GM04503 (cell line): Measurements from ENCODE around the gene IQSEC3.

Experiments
- DNase-seq: peaks from one replicate; pipeline ENCODE4 v3.0.0-alpha.2; 2012; ENCODE audit warnings: low read depth

IQSEC3 gene

GRCh38 chr12:163406-163986 lies 96.9 kb downstream of the IQSEC3 start:
- DNase-seq: no peak

- DNase-seq: no peak
These were observed 97.6 kb downstream of the IQSEC3 start for GRCh38 chr12:164207-164606.

GRCh38 chr12:165862-166368 lies 99.3 kb downstream of the IQSEC3 start:
- DNase-seq: no peak

DNA sequence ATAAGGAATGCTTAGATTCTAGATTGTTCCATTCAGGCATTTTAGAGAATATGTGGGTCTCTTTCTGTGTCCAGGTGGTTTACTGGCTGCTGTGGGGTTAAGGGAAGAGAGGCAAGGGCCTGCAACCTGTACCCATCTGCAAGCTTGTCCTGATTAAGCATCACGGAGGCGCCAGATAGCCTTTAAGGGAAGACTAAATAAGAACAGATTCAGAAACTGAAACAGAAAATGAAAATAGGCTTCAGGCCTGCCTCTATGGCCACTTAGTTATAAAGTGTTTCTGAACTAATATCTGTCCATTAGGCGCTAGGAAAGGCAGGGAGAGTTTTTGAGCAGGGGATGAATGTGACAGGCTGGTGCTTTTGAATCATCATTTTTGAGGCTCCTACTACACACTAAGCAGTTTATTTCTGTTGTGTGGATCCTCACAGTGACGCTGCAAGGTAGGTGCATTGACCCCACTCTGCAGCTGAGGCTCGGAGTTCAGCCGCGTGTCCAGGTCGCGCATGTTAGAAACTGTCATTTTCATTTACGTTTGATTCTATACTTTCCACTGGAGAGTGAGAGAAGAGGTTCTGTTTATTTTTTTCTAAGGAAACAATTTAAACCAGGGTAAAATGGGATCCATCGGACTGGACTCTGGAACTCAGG lies 100.0 kb downstream of the IQSEC3 start:
- DNase-seq: no peak

GRCh38 chr12:167959-168600 lies 101.5 kb downstream of the IQSEC3 start:
- no peak for DNase-seq

- DNase-seq: no peak
These were observed 102.4 kb downstream of the IQSEC3 start for GRCh38 chr12:168763-169525.

GRCh38 chr12:169528-170370 lies 103.2 kb downstream of the IQSEC3 start:
- no peak for DNase-seq

DNA sequence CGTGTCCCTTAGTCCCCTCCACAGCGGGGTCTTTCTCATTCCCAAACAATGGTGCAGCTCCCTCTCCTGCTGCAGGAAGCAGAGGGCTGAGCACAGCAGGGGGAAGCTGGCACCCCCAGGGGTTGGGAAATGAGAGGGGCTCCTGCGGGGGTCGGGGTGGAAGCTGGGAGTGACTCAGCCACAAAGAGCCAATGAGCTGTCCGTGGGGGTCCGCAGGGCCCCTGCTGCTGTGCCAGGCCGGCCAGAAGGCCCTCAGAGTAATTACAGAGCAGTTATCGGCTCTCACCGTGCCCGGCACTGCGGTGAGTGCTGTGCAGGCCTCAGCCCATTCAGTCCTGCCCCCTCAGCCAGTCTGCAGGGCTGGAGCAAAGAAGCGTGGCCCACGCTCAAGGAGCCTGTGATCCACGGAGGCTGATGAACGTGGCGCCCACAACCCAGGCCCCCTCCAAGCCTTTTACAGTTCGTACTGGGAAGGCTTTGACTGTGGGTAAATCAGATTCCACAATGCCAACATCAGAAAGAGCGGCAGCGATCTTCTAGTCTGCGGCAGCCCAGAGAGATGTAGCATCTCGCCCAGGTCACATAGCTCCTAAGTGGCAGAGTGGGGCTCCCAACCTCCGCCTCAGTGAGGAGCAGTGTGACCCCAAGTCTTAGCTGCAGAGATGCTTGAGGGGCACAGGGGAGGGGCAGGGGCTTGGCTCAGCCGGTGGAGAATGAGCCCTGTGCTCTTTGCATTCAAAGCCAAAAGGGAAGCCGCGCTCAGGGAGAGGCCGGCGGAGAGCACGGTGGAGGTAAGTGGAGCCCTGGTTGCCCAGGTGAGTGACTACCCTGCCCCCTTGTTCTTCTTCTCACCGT lies 104.0 kb downstream of the IQSEC3 start:
- DNase-seq: no peak

DNA sequence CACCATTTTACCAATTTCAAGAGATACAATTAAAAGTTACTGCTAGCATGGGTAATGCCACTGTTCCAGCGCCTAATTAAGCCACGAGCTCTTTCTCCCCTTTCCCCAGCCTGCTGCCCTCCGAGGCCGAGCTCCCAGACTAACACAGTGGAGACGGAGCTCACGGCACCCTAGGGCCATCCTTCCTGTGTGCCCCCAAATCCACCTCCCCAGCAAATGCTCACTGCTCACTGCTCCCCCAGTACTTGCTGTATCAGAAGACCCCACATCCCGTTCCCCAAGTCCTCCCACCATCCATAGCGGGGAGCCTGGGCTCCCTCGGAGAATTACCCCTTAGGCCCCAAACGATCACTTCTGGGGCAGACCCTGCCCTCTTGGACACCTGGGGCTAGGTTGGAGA lies 104.7 kb downstream of the IQSEC3 start:
- DNase-seq: no peak

DNA sequence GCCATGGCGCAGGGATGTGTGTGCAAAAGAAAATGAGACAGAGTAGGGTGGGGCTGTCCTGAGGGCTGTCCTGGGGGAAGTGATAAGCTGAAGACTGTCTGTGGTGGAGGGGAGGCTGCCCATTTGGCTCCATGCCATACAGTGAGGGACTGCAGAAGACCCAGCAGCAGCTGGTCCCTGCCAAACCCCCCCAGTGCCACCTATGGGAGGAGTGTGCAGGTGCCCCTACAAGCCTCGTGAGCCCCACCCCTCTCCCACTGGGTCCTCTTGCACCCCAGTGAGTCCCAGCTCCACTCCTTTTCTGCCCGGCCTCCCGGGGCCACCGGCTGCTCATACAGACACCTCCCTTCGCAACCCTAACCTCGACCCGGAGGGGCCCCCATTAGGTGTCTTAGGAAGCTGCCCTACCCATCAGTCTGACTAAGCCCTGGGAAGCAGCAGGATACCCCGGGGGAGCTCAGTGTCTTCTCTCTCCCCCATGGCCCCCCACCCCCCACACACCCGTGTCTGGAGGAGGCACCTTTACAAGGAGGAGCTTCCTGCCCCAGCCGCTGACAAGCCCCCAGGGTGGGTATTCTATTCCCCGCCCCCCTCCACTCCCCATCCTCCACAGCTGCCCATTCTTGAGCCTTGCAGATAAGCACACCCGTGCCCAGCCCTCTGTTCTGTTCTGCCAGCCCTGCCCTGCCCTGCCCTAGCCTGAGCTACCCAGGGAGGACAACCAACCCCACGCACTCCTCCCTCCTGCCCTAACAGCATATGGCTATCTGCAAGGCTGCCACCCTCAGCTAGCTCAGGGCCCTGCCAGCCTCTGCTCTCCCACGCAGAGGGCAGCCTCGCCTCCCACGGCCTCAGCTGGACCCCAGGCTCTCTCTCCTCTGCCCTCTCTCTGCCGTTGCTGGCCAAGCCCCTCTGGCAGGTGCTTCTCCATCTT lies 105.4 kb downstream of the IQSEC3 start:
- no peak for DNase-seq

GRCh38 chr12:172732-173161 lies 106.2 kb downstream of the IQSEC3 start:
- DNase-seq: no peak

DNA sequence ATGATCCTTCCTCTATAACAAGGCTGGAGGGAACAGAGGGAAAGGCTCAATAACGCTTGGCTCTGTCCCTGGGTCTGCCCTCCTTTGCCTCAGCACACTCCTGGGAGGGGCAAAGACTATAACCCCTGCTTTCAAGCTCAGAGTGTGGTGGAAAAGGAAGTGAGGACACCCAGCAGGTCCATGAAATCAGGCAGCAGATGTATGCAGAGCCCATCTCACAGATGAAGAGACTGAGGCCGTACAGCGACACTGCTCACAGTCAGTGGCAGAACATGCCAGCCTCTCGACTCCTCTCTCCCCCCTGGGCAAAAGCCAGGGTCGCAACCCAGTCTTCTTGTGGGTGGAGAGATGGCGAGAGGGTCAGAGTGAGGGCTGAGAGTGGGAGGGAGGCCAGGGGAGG lies 107.6 kb downstream of the IQSEC3 start:
- DNase-seq: no peak

DNA sequence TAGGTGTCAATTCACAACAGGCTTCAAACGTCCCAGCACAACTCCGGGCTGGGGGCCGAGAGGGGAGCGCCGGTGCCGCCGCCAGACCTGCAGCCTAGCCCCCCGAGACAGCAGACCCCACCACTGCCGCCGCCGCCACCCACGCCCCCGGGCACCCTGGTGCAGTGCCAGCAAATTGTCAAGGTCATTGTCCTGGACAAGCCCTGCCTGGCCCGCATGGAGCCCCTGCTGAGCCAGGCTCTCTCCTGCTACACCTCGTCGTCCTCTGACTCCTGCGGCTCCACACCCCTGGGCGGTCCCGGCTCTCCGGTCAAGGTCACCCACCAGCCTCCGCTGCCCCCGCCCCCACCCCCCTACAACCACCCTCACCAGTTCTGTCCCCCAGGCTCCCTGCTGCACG lies 108.0 kb downstream of the IQSEC3 start:
- no peak for DNase-seq

GRCh38 chr12:175250-175649 lies 108.7 kb downstream of the IQSEC3 start:
- DNase-seq: no peak

- DNase-seq: no peak
These were observed 109.2 kb downstream of the IQSEC3 start for GRCh38 chr12:175759-176158.

GRCh38 chr12:176321-177181 lies 110.0 kb downstream of the IQSEC3 start:
- DNase-seq: peak; percentile 32

- no peak for DNase-seq
These were observed 110.9 kb downstream of the IQSEC3 start for GRCh38 chr12:177336-177979.
